Skeletal muscle satellite cell (primary cell): ENCODE data around the gene NPHP4.

Experiments
- H3K27me3 ChIP-seq: 2 replicates; pipeline ENCODE4 v1.7.0; 2013; ENCODE audit warnings: low read length; ENCODE audit not compliant: control insufficient read depth, insufficient read depth
- H3K36me3 ChIP-seq: 2 replicates; pipeline ENCODE4 v1.7.0; 2013; ENCODE audit warnings: mild to moderate bottlenecking, control low read depth, low read length; ENCODE audit not compliant: insufficient read depth
- H3K4me1 ChIP-seq: 2 replicates; pipeline ENCODE4 v1.7.0; 2013; ENCODE audit warnings: low read length; ENCODE audit not compliant: control insufficient read depth, insufficient read depth
- H3K4me2 ChIP-seq: 2 replicates; pipeline ENCODE4 v1.7.0; 2013; ENCODE audit warnings: mild to moderate bottlenecking, low read length
- H3K4me3 ChIP-seq: 2 replicates; pipeline ENCODE4 v1.7.0; 2013; ENCODE audit warnings: low read length
- H3K9ac ChIP-seq: 2 replicates; pipeline ENCODE4 v1.7.0; 2013; ENCODE audit warnings: mild to moderate bottlenecking, low read depth, low read length, moderate library complexity
- H3K9me3 ChIP-seq: replicated peaks from 2 replicates; pipeline ENCODE4 v1.7.0; 2013; ENCODE audit warnings: mild to moderate bottlenecking, control low read depth, low read length

Gene NPHP4

DNA sequence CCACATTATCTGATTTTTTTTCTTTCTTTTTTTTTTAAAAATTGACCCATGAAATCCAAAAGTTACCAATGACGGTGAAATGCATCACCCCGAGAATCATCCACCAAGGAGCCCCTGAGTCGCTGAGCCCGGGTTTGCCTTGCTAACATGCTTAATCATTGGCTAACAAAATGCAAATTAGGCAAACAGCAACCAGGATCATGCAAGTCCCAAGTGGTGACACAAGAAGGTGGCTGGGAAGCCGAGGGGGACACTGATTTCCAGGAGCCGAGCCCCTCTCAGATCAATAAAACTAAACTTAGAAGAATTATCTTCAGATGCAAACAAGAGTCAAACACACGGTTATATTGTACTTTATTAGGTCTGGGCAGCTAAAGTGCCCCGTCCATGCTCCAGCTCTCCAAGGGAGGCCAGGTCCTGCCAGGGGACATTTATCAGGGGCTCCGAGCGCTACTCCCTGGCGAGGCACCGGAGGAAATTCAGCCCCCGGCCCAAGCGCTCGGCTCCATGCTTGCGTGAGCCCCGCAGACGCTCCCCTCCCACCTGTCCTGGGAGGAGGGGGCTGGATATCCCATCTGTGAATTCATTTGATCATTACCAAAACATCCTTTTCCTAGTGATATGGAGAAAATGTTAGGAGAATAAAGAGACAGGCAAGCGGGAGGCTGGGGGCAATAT is 154.1 kb downstream of the NPHP4 start:
- H3K4me1 ChIP-seq: no peaks in the 10 kb centered on the region
- no peak overlapping the region for H3K4me3 ChIP-seq
- no peaks in the 10 kb centered on the region for H3K36me3 ChIP-seq
- H3K27me3 ChIP-seq: no peaks in the 10 kb centered on the region
- no peak overlapping the region for H3K4me2 ChIP-seq
- H3K9me3 ChIP-seq: no peaks in the 10 kb centered on the region
- H3K9ac ChIP-seq: no peak overlapping the region

GRCh38 chr1:5836776-5837440 is 155.3 kb downstream of the NPHP4 start:
- Histone ChIP-seq H3K9ac (no peak overlapping the region), H3K4me1 (no peaks in the 10 kb centered on the region), H3K27me3 (no peaks in the 10 kb centered on the region), H3K4me2 (no peak overlapping the region), H3K36me3 (no peaks in the 10 kb centered on the region), H3K9me3 (no peaks in the 10 kb centered on the region), H3K4me3 (no peak overlapping the region)

DNA sequence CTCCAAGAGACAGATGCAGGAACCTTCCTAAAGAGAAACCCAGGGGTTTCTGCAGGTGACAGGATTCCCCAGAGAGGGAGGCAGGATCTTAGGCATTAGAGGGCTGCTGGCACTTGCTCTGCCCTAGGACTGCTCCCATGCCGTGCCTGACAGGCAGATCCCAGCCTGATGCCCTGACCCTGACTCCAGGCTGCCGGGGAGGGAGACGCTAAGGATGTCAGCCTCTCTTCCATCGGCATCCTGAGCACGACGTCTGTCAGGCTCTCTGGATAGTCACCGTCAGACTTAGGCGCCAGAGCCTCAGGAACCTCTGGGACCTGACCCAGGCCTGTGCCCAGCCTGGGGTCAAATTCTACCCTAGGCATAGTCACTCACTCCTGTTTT is 157.1 kb downstream of the NPHP4 start:
- Histone ChIP-seq H3K4me2 (no peak overlapping the region), H3K4me3 (no peak overlapping the region), H3K9ac (no peak overlapping the region), H3K9me3 (no peaks in the 10 kb centered on the region), H3K36me3 (no peaks in the 10 kb centered on the region), H3K4me1 (no peaks in the 10 kb centered on the region), H3K27me3 (no peaks in the 10 kb centered on the region)

DNA sequence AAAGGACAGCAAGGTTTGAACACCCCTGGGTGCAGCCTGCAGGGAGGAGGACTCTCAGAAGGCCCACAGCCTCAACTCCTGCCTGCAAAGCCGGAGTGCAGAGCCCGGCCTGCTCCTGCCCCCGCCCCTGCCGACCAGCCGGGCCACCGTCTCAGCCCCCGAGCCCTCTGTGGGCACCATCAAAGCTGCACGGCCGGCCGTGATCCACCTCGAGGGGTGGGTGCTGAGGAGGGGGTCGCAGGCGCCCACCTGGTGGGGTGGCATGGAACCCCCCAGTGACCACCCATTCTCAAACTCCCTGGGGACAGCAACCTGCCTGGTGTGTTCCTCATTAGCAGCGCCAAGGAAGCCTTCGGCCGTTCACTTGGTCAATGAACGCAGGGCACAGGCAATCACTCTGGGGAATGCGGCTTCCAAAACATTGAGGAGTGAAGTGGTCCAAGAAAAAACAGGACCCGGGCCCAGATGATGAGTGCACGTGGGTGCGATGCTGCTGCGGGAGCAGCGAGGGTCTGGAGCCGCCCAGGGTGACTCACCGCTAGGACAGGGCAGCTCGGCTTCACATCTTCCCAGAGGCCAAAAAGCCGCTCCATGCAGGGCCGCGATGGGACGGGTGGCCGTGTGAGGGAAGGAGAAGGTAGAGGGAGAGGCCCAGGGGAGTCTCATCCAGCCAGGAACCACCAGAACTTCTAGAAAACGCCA is 157.6 kb downstream of the NPHP4 start:
- no peak overlapping the region for H3K4me2 ChIP-seq
- H3K36me3 ChIP-seq: no peaks in the 10 kb centered on the region
- H3K4me3 ChIP-seq: no peak overlapping the region
- H3K27me3 ChIP-seq: no peaks in the 10 kb centered on the region
- H3K9me3 ChIP-seq: no peaks in the 10 kb centered on the region
- no peak overlapping the region for H3K9ac ChIP-seq
- H3K4me1 ChIP-seq: no peaks in the 10 kb centered on the region

DNA sequence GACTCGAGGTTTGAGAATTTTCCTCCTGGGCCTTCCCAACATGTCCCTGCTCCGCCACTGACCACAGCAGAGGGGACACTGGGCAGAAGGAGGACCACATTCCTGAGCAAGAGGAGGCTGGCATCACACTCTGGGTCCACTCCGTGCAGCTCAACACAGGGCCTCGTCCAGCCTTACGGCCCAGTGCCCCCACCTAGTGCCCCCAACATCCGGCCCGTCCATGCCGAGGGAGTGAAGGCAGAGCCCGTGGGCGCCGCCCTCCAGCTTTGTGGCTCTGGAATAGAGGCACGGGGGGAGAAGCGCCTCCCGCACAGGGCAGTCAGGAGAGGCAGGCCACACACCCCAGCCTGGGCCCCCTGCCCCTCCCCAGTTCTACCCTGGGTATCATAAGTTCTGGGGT is 158.3 kb downstream of the NPHP4 start:
- H3K36me3 ChIP-seq: no peaks in the 10 kb centered on the region
- H3K27me3 ChIP-seq: no peaks in the 10 kb centered on the region
- H3K9me3 ChIP-seq: no peaks in the 10 kb centered on the region
- H3K9ac ChIP-seq: no peak overlapping the region
- H3K4me1 ChIP-seq: no peaks in the 10 kb centered on the region
- H3K4me3 ChIP-seq: no peak overlapping the region
- H3K4me2 ChIP-seq: no peak overlapping the region

DNA sequence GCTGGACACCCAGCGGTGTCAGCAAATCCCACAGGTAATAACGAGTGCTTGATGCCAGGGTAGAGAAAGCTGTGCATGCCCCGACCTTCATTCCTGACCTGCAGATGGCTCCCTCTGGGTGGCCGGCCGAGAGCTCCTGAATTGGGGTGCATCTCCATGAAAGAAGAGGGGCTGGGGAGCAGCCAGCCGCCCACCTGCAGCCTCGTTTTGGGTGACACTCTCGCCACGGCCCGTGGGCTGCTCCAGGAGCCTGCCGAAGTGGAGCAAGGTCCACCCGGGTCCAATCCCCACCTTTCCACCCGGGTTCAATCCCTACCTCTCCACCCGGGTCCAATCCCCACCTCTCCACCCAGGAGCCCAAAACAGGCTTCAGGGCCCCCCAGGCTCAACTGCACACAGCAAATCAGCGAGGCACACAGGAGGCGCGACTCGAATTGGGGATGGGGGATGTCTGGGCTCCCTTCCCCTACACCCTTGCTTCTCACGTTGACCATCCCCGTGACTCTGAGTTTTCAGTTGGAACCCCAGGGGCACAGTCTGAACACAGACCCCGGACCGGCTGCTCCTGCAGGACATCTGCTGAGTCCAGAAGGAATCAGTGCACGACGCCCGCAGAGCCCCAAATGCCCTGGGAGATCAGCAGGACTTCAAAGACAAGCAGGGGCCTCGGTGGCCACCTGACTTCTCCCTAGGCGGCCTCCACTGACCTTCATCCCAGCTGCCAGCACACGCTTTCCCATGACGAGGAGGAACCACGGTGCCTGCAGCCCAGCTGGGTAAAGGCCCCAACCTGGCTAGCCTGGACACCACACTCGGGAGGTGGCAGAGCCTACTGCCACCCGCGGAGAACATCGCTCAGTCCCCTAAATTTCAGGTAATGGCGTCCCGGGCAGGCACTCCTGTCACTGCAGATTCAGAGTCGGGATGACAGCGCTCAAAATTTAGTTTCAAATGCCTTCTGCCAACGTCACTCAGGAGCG is 159.0 kb downstream of the NPHP4 start:
- no peaks in the 10 kb centered on the region for H3K9me3 ChIP-seq
- H3K9ac ChIP-seq: no peak overlapping the region
- no peak overlapping the region for H3K4me3 ChIP-seq
- no peaks in the 10 kb centered on the region for H3K27me3 ChIP-seq
- H3K36me3 ChIP-seq: no peaks in the 10 kb centered on the region
- no peak overlapping the region for H3K4me2 ChIP-seq
- no peaks in the 10 kb centered on the region for H3K4me1 ChIP-seq

DNA sequence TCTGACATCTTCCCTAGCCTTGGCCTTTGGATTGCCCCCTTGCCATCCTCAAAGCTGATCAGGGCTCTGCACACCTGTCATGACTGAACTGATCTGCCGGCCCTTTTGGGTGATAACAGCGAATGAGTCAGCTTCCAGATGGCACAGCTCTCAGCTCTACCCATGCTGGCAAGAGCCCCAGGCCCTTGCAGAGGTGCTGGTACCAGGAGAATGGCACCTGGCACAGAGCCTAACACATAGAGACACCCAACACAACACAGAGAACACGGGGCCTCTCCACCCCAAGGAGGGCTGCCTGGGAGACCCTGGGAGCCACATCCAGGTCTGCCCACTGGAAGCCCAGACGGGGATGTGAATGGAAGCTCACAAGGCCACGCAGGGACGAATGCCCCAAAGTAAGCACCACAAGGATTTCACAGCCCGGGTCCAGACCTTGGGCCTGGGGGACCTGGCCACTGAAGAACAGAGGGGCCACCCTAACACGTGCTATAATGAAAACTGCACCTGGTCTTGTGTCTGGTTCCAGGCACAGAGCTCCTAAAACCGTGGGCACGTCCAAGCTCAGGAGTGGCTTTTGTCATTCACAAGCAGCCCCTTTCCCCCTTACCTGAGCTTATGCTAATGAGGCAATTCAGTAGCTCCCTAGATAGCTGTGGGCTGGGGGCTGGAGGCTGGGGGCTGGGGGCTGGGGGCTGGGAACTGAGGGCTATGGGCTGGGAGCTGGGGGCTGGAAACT is 160.5 kb downstream of the NPHP4 start:
- no peaks in the 10 kb centered on the region for H3K27me3 ChIP-seq
- no peak overlapping the region for H3K4me3 ChIP-seq
- H3K4me2 ChIP-seq: no peak overlapping the region
- no peak overlapping the region for H3K9ac ChIP-seq
- H3K36me3 ChIP-seq: no peaks in the 10 kb centered on the region
- no peaks in the 10 kb centered on the region for H3K9me3 ChIP-seq
- no peaks in the 10 kb centered on the region for H3K4me1 ChIP-seq

DNA sequence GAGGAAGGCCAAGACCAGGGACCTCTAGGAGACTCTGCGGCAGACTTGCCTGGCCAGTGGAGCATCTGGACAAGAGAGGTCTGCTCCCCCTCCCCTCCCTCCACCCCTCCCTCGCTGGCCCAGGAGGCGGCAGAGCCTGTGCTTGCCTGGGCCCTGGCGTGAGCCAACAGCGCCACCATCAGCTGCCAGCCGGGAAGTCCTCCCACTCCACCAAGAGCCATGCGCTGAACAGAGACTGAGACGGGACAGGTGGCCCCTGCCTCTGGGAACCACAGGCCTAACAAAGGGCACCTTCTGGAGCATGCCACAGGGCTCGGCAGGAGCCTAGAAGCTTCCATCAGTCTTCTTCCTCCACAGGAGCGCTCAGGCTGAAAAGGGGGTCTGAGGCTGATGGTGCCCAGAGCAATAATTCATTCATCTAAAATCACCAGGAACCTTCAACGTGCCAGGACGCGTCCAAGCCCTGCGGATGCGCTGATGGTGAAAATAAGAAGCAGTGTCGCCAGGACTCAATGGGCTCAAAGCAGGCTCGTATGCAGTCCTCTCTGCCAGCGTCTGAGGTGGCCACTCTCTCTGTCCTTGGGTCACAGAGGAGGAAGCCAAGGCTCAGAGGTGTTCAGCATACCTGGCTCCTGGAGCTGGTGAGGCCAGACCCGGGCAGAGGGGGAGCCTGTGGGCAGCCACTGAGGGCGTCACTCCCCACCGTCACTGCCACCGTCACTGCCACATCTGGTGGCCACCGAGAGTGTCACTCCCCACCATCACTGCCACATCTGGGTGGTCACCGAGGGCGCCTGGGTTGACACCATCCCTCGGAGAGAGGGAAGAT is 161.2 kb downstream of the NPHP4 start:
- no peak overlapping the region for H3K4me2 ChIP-seq
- no peaks in the 10 kb centered on the region for H3K4me1 ChIP-seq
- H3K27me3 ChIP-seq: no peaks in the 10 kb centered on the region
- H3K9ac ChIP-seq: no peak overlapping the region
- H3K36me3 ChIP-seq: no peaks in the 10 kb centered on the region
- H3K9me3 ChIP-seq: no peaks in the 10 kb centered on the region
- no peak overlapping the region for H3K4me3 ChIP-seq

DNA sequence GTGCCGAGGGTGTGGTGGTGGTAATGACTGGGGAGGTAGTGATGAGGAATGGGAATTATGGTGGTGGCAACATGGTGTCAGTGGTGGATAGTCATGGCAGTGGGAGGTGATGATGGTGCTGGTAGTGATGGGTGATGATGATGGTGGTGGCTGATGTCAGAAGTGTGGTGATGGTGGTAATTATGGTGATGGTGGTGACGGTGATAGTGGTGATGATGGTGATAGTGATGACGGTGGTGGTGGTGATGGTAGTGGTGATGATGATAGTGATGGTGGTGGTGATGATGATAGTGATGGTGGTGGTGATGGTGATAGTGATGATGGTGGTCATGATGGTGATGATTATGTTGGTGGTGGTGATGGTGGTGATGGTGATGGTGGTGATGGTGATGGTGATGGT is 162.8 kb downstream of the NPHP4 start:
- H3K9ac ChIP-seq: no peak overlapping the region
- H3K4me2 ChIP-seq: no peak overlapping the region
- no peaks in the 10 kb centered on the region for H3K4me1 ChIP-seq
- H3K4me3 ChIP-seq: no peak overlapping the region
- no peaks in the 10 kb centered on the region for H3K9me3 ChIP-seq
- H3K36me3 ChIP-seq: no peaks in the 10 kb centered on the region
- H3K27me3 ChIP-seq: no peaks in the 10 kb centered on the region

GRCh38 chr1:5828308-5828935 is 163.8 kb downstream of the NPHP4 start:
- no peak overlapping the region for H3K4me3 ChIP-seq
- H3K36me3 ChIP-seq: no peaks in the 10 kb centered on the region
- H3K4me1 ChIP-seq: no peaks in the 10 kb centered on the region
- no peaks in the 10 kb centered on the region for H3K9me3 ChIP-seq
- H3K27me3 ChIP-seq: no peaks in the 10 kb centered on the region
- no peak overlapping the region for H3K4me2 ChIP-seq
- H3K9ac ChIP-seq: no peak overlapping the region
